Thyroid gland (tissue), 4 donors: Measurements from ENCODE around the gene CBR3.

ENCODE experiments used
- POLR2A ChIP-seq, 2 donors: fragments of 450-650 bp; IDR thresholded peaks; one replicate each; pipeline ENCODE4 v1.6.1; 2017; ENCODE audit warnings: antibody characterized with exemption in 2 of 2, mild to moderate bottlenecking in 2 of 2, moderate library complexity in 1 of 2
- TF ChIP-seq, protein P1 (sequence below), 6 experiments: fragments of 200-600 bp in 3 of 6; fragments of 450-650 bp in 3 of 6; sonication (generic) in 3 of 6; IDR thresholded peaks; one replicate each; pipeline ENCODE4 v1.5.1; 2016 to 2019; ENCODE audit warnings: antibody characterized with exemption in 6 of 6, mild to moderate bottlenecking in 2 of 6, inconsistent platforms in 1 of 6, moderate library complexity in 1 of 6

DNA sequence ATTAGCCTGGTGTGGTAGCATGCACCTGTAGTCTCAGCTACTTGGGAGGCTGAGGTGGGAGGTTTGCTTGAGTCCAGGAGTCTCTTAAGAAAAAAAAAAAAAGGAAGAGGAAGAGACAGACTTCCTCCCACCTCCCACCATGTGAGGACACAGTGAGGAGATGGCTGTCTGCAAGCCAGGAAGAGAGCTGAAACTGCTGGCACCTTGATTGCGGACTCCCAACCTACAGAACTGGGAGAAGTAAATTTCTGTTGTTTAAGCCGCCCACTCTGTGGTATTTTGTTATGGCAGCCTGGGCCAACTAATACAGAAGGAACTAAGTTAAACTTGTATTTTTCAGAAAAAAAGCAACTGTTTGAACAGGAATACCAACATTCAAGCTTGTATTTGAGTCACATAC lies 43.5 kb downstream of the CBR3 start:
- TF ChIP-seq, protein P1, sequence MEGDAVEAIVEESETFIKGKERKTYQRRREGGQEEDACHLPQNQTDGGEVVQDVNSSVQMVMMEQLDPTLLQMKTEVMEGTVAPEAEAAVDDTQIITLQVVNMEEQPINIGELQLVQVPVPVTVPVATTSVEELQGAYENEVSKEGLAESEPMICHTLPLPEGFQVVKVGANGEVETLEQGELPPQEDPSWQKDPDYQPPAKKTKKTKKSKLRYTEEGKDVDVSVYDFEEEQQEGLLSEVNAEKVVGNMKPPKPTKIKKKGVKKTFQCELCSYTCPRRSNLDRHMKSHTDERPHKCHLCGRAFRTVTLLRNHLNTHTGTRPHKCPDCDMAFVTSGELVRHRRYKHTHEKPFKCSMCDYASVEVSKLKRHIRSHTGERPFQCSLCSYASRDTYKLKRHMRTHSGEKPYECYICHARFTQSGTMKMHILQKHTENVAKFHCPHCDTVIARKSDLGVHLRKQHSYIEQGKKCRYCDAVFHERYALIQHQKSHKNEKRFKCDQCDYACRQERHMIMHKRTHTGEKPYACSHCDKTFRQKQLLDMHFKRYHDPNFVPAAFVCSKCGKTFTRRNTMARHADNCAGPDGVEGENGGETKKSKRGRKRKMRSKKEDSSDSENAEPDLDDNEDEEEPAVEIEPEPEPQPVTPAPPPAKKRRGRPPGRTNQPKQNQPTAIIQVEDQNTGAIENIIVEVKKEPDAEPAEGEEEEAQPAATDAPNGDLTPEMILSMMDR (IDR thresholded peaks at IDR 0.05), result no peak
- no peak for TF ChIP-seq POLR2A (IDR thresholded peaks at IDR 0.05)
